ENCODE measurements around the gene KRT35.

Gene KRT35

GRCh38 chr17:41520821-41521521 is 40.0 kb upstream of the KRT35 start:
- FAIRE-seq (no peak), DNase-seq (ENCODE audit: insufficient read length) (no peak)
- no peak for TF ChIP-seq POLR2AphosphoS5 (IDR thresholded peaks at IDR 0.05; ENCODE audit: low read depth, low read length)
- TF ChIP-seq POLR2A (IDR thresholded peaks at IDR 0.05; ENCODE audit: low read depth, low read length): no peak
- TF ChIP-seq TAF1 (IDR thresholded peaks at IDR 0.05; ENCODE audit: borderline replicate concordance, low read depth, low read length): no peak

- no peak for DNase-seq (ENCODE audit: insufficient read length)
- no peak for TF ChIP-seq POLR2AphosphoS5 (IDR thresholded peaks at IDR 0.05; ENCODE audit: low read depth, low read length)
- no peak for TF ChIP-seq TAF1 (IDR thresholded peaks at IDR 0.05; ENCODE audit: borderline replicate concordance, low read depth, low read length)
- TF ChIP-seq POLR2A (IDR thresholded peaks at IDR 0.05; ENCODE audit: low read depth, low read length): no peak
- FAIRE-seq: no peak
Measured at GRCh38 chr17:41519501-41520224, 38.7 kb upstream of the KRT35 start.

GRCh38 chr17:41518789-41519449 is 38.0 kb upstream of the KRT35 start, which contains the start of gene KRT15:
TSS of gene KRT15 (minus strand) at chr17:41518890. CDS start at chr17:41518827, 63 bp downstream.
- no peak for DNase-seq (ENCODE audit: insufficient read length)
- TF ChIP-seq TAF1 (IDR thresholded peaks at IDR 0.05; ENCODE audit: borderline replicate concordance, low read depth, low read length): no peak
- no peak for TF ChIP-seq POLR2A (IDR thresholded peaks at IDR 0.05; ENCODE audit: low read depth, low read length)
- TF ChIP-seq POLR2AphosphoS5 (IDR thresholded peaks at IDR 0.05; ENCODE audit: low read depth, low read length): no peak
- no peak for FAIRE-seq

- no peak for FAIRE-seq
- no peak for TF ChIP-seq POLR2A (IDR thresholded peaks at IDR 0.05; ENCODE audit: low read depth, low read length)
- no peak for TF ChIP-seq TAF1 (IDR thresholded peaks at IDR 0.05; ENCODE audit: borderline replicate concordance, low read depth, low read length)
- TF ChIP-seq POLR2AphosphoS5 (IDR thresholded peaks at IDR 0.05; ENCODE audit: low read depth, low read length): no peak
- DNase-seq (ENCODE audit: insufficient read length): no peak
Measured at GRCh38 chr17:41518031-41518430, 37.1 kb upstream of the KRT35 start.

- TF ChIP-seq POLR2A (IDR thresholded peaks at IDR 0.05; ENCODE audit: low read depth, low read length) (no peak), TAF1 (IDR thresholded peaks at IDR 0.05; ENCODE audit: borderline replicate concordance, low read depth, low read length) (no peak), POLR2AphosphoS5 (IDR thresholded peaks at IDR 0.05; ENCODE audit: low read depth, low read length) (no peak)
- no peak for FAIRE-seq
- DNase-seq (ENCODE audit: insufficient read length): no peak
Measured at GRCh38 chr17:41516830-41517283, 35.9 kb upstream of the KRT35 start.

- DNase-seq (ENCODE audit: insufficient read length) (no peak), FAIRE-seq (no peak)
- no peak for TF ChIP-seq TAF1 (IDR thresholded peaks at IDR 0.05; ENCODE audit: borderline replicate concordance, low read depth, low read length)
- TF ChIP-seq POLR2A (IDR thresholded peaks at IDR 0.05; ENCODE audit: low read depth, low read length): no peak
- no peak for TF ChIP-seq POLR2AphosphoS5 (IDR thresholded peaks at IDR 0.05; ENCODE audit: low read depth, low read length)
Measured at GRCh38 chr17:41516147-41516829, 35.3 kb upstream of the KRT35 start.

- TF ChIP-seq POLR2AphosphoS5 (IDR thresholded peaks at IDR 0.05; ENCODE audit: low read depth, low read length): no peak
- TF ChIP-seq POLR2A (IDR thresholded peaks at IDR 0.05; ENCODE audit: low read depth, low read length): no peak
- TF ChIP-seq TAF1 (IDR thresholded peaks at IDR 0.05; ENCODE audit: borderline replicate concordance, low read depth, low read length): no peak
- FAIRE-seq (no peak), DNase-seq (ENCODE audit: insufficient read length) (no peak)
Measured at GRCh38 chr17:41513168-41513547, 32.2 kb upstream of the KRT35 start.

- DNase-seq (ENCODE audit: insufficient read length) (no peak), FAIRE-seq (no peak)
- TF ChIP-seq TAF1 (IDR thresholded peaks at IDR 0.05; ENCODE audit: borderline replicate concordance, low read depth, low read length) (no peak), POLR2AphosphoS5 (IDR thresholded peaks at IDR 0.05; ENCODE audit: low read depth, low read length) (no peak), POLR2A (IDR thresholded peaks at IDR 0.05; ENCODE audit: low read depth, low read length) (no peak)
Measured at GRCh38 chr17:41512546-41513167, 31.7 kb upstream of the KRT35 start.

GRCh38 chr17:41511716-41512115 is 30.8 kb upstream of the KRT35 start:
- no peak for DNase-seq (ENCODE audit: insufficient read length)
- FAIRE-seq: no peak
- TF ChIP-seq POLR2AphosphoS5 (IDR thresholded peaks at IDR 0.05; ENCODE audit: low read depth, low read length) (no peak), POLR2A (IDR thresholded peaks at IDR 0.05; ENCODE audit: low read depth, low read length) (no peak), TAF1 (IDR thresholded peaks at IDR 0.05; ENCODE audit: borderline replicate concordance, low read depth, low read length) (no peak)

GRCh38 chr17:41511116-41511515 is 30.2 kb upstream of the KRT35 start:
- FAIRE-seq (no peak), DNase-seq (ENCODE audit: insufficient read length) (no peak)
- no peak for TF ChIP-seq TAF1 (IDR thresholded peaks at IDR 0.05; ENCODE audit: borderline replicate concordance, low read depth, low read length)
- no peak for TF ChIP-seq POLR2A (IDR thresholded peaks at IDR 0.05; ENCODE audit: low read depth, low read length)
- TF ChIP-seq POLR2AphosphoS5 (IDR thresholded peaks at IDR 0.05; ENCODE audit: low read depth, low read length): no peak

Data from GM12892 (cell line).